HG03139 (cell line): ENCODE measurements around the gene DCUN1D2.

Experiments
- ATAC-seq: cut with Tn5 transposase; IDR thresholded peaks from one replicate; pipeline ENCODE4 v1.9.1; 2021; ENCODE audit not compliant: unreplicated experiment

Gene DCUN1D2

GRCh38 chr13:113427562-113428468 is 62.7 kb downstream of the DCUN1D2 start:
- ATAC-seq: no peak

DNA sequence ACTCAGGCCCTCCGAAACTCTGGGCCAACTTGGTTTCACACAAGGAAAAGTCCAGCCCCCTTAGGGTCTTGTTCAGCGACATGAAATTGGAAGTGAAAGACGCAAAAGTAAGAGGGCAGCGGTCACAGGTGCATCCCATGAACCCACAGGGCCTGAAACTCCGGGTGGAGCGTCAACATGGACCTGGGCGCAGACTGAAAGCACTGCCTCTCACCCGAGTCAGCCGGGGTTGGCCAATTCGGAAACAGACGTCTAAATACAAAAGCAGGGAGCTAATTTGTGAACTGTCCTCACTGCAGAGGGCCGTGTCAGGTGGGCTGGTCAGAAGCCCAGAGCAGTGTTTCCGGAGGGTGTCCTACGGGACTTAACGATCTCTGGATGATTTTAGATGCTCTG is 63.9 kb downstream of the DCUN1D2 start:
- ATAC-seq: no peak

- no peak for ATAC-seq
These were observed 64.4 kb downstream of the DCUN1D2 start for GRCh38 chr13:113425941-113426590.

- ATAC-seq: no peak
These were observed 66.9 kb downstream of the DCUN1D2 start for GRCh38 chr13:113423520-113424163.

DNA sequence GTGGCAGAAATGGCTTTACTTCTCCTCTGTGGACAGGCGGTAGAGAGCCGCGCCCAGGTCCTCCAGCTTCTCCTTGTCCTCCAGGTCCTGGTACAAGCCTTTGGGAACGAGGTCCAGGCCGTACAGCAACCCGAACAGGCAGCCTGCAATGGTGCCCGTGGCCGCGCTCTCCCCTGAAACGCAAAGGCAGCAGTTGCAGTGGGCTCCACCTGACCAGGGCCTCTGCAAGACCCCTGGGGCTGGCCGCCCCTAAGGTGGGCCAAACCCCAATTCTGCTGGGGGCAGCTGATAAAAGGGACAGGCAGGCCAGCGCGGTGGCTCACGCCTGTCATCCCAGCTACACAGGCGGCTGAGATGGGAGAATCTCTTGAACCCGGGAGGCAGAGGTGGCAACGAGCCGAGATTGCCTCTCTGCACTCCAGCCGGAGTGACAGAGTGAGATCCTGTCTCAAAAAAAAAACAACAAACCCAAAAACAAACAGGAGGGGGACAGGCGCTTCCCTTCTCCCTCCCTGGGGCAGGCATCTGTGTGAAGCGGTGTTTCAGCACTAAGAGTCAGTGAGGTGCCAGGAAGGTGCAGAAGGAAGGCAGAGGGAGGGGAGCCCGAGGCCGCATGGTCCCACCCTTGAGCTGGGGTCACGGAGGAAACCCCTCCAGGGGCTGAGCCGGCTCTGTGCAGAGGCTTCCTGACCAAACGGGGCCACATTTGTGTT is 67.5 kb downstream of the DCUN1D2 start:
- no peak for ATAC-seq

DNA sequence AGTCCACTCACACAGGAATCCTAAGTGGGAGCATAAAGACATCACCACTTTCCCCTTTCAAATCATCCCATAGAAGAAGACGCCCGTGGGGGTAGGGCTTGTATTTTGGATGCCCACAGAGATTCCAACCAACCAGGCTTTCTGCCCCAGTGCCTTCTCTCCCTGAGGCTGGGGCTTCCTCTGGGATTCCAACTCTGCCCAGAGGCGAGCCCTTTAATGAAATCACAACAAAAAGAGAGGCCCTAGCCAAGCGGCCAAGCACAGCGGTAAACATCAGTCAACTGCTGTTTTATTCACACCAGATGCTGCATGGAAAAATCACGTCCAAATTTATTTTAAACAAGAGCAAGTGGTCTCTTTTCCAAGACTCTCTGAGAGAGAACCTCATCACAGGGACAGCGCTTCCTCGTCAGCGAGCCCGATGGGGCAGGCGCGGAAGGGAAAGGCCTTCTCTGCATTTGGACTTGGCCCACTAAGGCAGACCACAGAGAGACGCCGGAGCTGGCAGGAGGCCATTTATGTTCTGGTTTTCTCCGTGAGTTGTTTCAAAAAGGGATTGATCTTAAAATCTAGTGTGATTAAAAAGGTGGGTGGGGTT is 68.7 kb downstream of the DCUN1D2 start:
- ATAC-seq: no peak

GRCh38 chr13:113420833-113421600 is 69.5 kb downstream of the DCUN1D2 start:
- ATAC-seq: no peak

GRCh38 chr13:113420232-113420631 is 70.3 kb downstream of the DCUN1D2 start:
- no peak for ATAC-seq

DNA sequence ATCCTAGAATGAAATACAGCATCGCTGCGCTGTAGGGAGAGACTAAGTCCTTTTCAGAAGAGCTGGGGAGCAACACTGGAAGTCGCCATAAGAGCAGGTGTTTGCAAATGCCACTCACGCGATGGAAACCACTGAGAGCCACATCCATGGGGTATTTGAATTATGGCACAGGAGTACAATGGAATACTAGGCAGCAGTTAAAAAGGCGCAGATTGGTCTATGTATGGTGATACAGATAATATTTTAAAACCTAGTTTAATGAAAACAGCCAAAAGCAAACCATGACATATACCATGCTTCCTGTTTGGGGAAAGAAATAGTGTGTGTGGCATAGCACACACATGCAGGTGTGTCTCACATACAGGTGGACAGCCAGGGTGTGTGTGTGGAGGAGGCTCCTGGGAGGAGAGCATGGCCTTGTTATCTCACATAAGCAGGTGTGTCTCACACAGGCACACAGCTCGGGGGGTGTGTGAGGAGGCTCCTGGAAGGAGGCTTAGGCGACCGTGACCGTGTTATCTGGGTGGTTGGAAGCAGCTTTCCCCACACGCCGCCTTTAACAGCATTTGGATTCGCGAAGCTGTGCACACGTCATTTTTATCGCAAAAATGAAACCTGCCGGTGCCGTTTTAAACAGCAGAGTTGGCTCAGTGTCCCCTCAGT is 70.8 kb downstream of the DCUN1D2 start:
- no peak for ATAC-seq

- no peak for ATAC-seq
These were observed 71.8 kb downstream of the DCUN1D2 start for GRCh38 chr13:113418722-113419049.

DNA sequence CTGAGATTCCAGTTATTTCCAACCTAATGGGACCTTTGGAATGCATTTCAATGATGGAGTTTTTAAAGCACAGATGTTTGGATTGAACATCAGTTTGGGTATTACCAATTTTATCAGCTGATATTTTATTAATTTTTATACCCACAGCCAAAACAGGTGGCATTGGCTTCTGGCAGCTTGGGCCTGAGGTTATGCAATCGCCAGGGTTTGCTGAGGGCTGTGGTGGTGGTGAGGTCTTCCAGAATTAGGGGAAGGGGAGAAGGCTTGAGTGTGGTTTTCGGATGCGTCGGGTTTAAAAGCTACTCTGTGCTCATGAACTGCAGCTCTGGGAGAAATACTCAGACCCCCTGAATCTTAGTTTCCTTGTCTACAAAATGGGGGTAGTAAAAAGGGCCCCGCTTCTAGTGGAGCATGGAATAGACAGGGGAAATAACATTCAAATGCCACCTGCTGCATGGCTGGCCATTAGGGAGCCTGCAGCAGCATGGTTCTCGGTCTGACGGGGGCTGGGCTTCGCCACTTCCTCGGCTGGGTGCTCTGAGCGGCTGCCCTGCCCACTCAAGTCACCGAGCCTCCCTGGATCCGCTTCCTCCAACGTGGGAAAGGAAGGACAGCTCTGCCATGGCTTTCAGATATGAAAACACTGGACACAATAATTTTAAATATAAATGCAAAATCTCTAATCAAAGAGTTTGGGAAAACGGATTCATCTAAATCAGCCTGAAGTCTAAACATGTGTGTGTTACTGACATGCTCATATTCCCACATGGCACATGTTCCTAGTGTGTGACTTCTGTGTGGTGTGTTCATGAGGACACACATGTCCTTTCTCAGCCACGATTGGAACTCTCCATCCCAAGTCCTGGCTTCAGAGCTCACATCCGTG is 72.4 kb downstream of the DCUN1D2 start:
- no peak for ATAC-seq

DNA sequence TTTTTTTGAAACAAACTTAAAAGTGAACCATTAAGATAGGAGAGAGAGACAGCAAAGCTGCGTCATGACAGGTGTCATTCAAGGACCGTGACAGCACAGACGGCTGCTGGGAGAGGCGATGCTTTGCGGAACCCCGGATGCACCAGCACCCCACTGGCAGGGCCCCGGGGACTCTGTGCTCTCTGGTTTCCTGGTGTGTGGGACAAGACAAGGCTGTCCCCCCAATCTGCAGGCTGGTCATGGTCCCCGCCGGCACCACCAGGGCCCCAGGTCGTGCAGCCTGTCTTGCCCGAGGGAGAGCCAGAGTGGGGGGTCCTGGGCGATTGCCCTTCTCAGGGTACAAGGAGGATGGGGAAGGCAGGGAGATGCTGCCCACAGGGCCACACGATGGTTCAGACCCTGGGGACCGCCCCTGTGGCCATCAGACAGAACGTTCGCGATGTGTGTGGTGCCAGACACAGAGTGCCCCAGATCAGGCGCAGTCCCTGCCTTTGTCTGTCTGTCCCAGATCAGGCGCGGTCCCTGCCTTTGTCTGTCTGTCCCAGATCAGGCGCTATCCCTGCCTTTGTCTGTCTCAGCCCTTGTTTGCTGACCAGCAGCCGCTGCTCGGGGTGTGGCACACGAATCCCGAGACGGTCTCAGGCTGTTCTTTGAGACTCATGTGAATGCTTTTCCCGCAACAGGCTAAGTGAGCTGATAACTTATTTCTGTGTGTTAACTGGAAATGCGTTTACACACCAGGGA is 73.3 kb downstream of the DCUN1D2 start:
- no peak for ATAC-seq

DNA sequence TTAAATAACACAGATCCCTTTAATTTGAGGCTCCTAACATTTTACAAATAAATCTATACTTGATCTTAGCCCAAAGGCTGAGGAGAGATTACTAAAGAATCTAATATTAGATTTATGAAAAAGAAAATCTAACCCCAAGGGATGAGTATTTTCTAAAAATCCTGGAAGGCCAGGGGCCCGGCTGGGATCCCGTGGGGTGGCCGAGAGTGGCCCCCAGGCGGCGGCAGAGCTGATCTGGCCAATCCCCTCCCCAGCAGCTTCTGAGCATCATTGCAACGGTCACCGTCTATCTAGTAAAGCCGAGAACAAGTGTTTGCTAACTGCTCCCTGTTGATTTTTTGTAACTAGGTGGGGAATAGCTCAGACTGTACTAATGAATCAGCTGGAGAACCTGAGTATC is 74.7 kb downstream of the DCUN1D2 start:
- no peak for ATAC-seq

DNA sequence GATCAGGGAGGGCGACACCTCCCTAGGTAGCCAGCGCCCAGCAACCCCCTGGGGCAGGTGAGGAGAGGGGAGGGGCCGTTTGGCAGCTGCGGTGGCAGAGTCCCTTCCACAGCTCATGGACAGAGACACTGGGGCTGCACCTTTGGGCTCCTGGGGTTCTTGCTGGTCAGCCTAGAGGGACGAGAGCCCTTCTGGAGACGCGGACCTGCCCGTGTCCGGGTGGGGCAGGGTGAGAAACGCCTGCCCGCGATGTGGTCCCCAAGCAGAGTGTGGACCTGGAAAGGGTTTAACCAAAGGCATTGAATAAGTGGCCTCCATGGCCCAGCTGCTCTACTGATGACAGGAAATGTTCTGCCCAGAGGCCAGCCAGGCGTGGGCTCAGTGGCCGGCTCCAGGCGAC is 75.5 kb downstream of the DCUN1D2 start:
- no peak for ATAC-seq

- no peak for ATAC-seq
These were observed 76.2 kb downstream of the DCUN1D2 start for GRCh38 chr13:113414335-113414734.

DNA sequence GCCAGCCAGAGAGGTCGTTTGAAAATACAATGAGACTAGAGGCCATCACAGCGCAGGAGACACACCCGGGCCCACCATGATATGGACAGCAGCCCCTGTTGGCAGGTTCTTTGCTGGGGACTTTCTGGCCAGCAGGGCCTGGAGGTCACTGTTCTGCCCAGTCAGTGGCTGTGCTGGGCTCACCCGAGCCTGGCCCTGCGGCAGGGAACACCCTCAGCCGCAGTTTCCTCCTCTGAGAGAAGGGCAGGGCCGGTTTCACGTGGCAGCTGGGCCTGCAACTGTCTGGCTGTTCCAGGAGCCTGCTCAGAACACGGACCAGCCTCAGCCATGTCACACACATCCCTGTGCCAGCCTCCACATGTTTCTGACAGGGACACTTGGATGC is 76.6 kb downstream of the DCUN1D2 start:
- ATAC-seq: no peak

- ATAC-seq: no peak
These were observed 77.2 kb downstream of the DCUN1D2 start for GRCh38 chr13:113413178-113413897.
